Measurements from ENCODE around the gene RAB1B.

The RAB1B gene

DNA sequence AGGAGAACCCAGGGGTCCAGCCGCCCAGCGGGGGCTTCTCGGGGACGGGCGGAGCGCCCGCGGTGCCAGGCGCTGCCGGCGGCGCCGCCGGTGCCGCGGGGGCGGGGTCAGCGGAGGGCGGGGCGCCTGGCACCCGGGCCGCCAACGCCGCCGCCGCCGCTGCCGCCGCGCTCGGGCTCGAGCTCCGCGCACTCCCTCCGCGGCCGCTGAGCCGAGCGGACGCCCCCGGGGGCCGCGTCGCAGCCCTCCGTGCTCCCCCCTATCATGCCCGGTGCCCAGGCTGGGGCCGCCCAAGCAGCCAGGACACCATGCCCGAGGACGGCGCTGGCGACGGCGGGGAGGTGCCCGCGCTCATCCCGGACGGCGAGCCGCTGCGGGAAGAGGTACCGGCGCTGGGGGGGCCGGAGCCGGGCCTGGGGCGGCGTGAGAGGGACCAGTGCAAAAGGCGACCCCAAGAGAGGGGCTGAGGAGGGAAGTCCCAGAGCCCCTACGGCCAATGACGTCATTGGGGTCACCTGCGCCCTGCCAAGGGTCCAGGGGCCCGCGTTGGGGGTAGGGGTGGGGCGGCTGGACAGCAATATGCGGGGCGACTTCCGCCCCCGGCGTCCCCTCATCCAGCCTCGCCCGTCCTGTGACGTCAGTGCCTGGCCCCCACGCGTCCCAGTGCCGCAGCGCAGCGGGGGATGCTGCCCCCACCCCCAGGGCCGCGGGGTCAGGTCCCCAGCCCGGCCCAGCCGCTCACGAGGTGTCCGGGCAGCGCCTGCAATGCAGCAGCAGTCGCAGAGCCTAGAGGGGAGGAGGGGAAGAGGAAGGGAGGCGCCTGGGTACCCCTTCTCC lies 23.5 kb downstream of the RAB1B start, which contains the start of gene TMEM151A:
Gene TMEM151A, plus strand, starts transcription at position 189 of the 837 bp plus-strand sequence. Its CDS starts 120 bp downstream, at position 309.
- no peak for DNase-seq (ENCODE audit: low read depth)
- TF ChIP-seq, protein P1, sequence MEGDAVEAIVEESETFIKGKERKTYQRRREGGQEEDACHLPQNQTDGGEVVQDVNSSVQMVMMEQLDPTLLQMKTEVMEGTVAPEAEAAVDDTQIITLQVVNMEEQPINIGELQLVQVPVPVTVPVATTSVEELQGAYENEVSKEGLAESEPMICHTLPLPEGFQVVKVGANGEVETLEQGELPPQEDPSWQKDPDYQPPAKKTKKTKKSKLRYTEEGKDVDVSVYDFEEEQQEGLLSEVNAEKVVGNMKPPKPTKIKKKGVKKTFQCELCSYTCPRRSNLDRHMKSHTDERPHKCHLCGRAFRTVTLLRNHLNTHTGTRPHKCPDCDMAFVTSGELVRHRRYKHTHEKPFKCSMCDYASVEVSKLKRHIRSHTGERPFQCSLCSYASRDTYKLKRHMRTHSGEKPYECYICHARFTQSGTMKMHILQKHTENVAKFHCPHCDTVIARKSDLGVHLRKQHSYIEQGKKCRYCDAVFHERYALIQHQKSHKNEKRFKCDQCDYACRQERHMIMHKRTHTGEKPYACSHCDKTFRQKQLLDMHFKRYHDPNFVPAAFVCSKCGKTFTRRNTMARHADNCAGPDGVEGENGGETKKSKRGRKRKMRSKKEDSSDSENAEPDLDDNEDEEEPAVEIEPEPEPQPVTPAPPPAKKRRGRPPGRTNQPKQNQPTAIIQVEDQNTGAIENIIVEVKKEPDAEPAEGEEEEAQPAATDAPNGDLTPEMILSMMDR (conservative IDR thresholded peaks at IDR 0.05; ENCODE audit: control insufficient read depth, insufficient read depth, low read depth, low read length), result no peak
- H3K4me3 ChIP-seq (ENCODE audit: control insufficient read depth, low read depth, low read length), result no peak within 1 kb of the TSS

DNA sequence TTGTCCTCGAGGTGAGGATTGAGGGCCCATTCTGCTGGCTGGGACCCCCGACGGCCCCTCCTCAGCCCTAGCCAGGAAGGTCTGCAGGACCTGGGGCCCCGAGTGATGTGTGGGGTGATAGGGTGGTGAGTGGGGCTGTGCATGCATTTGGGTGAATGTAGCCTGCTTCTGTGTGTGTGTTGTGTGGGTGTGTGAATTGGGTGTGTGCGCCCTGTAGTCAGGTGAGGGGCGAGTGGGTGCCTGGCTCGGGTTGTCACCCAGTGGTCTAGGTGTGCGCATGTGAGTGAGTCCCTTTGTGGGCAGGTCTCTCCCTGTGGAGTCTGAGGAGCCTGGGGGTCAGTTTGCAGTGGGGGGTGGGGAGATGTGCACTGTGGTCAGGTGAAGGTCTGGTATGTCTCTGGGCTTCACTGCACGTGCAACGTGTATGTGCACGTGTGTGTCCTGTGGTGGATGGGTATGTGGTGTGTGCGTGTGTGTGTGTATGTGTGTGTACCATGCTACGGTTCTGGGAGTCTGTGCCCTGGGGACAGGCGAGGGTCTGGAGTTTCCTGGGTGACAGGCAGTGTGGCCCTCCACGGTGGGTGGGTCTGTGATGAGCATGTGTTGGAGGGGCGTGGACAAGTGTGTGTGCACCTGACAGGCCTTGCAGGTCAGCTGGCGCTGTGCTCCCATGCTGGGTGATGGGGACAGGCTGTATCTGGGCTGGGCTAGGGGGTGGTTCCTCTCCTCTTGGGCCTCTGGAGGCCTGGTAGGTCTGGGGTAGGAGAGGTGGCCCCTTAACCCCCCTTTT lies 24.3 kb downstream of the RAB1B start:
- no peak for DNase-seq (ENCODE audit: low read depth)
- TF ChIP-seq, protein P1 (conservative IDR thresholded peaks at IDR 0.05; ENCODE audit: control insufficient read depth, insufficient read depth, low read depth, low read length), result no peak
- no peak overlapping the region for H3K4me3 ChIP-seq (ENCODE audit: control insufficient read depth, low read depth, low read length)

DNA sequence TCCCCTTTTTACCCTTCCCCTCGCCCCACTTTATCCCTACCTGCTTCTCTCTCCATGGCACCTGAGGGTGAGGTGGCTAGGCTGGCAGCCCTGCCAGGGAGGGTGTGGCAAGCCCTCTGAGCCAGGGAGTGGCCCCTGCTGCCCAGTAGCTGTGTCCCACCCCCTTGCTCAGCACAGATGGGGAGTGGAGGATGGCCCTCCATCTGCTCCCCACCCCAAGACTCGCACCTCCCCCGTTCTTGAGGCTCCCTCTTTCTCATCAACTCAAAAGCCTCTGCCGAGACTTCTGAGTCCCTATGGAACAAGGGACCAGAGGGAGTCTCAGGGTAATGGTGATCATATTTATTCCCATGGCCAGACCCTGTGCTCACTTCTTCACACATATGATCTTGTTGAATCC lies 24.9 kb downstream of the RAB1B start:
- TF ChIP-seq, protein P1 (conservative IDR thresholded peaks at IDR 0.05; ENCODE audit: control insufficient read depth, insufficient read depth, low read depth, low read length), result no peak
- H3K4me3 ChIP-seq (ENCODE audit: control insufficient read depth, low read depth, low read length), result no peak overlapping the region
- no peak for DNase-seq (ENCODE audit: low read depth)

DNA sequence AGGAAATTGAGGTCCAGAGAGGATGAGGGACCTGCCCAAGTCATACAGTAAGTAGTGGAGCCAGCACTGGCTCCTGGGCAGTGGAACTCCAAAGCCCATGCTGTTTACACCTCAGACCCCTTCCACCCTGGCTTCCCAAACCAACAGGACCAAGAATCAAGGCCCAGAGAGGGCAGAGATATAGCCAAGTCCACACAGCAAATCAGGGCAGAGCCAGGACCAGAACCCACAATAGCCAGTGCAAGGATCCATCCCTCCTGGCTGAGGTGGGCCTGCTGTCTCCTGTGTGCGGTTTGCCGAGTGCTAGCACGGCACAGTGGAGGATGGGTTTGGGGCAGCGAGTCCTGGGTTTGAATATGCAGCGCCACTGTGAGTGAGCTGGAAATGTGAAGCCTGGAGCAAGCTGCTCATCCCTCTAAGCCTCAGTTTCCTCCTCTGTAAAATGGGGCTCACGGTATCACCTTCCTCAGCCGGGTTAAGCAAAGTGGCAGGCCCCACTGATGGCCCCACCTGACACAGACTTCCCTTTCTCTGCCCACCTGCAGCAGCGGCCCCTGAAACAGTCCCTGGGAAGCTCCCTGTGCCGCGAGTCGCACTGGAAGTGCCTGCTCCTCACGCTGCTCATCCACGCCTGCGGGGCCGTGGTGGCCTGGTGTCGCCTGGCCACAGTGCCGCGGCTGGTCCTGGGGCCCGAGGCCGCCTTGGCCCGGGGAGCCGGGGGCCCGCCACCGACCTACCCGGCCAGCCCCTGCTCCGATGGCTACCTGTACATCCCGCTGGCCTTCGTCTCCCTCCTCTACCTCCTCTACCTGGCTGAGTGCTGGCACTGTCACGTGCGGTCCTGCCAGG lies 25.6 kb downstream of the RAB1B start:
- no peak overlapping the region for H3K4me3 ChIP-seq (ENCODE audit: control insufficient read depth, low read depth, low read length)
- TF ChIP-seq, protein P1 (conservative IDR thresholded peaks at IDR 0.05; ENCODE audit: control insufficient read depth, insufficient read depth, low read depth, low read length), result no peak
- no peak for DNase-seq (ENCODE audit: low read depth)

DNA sequence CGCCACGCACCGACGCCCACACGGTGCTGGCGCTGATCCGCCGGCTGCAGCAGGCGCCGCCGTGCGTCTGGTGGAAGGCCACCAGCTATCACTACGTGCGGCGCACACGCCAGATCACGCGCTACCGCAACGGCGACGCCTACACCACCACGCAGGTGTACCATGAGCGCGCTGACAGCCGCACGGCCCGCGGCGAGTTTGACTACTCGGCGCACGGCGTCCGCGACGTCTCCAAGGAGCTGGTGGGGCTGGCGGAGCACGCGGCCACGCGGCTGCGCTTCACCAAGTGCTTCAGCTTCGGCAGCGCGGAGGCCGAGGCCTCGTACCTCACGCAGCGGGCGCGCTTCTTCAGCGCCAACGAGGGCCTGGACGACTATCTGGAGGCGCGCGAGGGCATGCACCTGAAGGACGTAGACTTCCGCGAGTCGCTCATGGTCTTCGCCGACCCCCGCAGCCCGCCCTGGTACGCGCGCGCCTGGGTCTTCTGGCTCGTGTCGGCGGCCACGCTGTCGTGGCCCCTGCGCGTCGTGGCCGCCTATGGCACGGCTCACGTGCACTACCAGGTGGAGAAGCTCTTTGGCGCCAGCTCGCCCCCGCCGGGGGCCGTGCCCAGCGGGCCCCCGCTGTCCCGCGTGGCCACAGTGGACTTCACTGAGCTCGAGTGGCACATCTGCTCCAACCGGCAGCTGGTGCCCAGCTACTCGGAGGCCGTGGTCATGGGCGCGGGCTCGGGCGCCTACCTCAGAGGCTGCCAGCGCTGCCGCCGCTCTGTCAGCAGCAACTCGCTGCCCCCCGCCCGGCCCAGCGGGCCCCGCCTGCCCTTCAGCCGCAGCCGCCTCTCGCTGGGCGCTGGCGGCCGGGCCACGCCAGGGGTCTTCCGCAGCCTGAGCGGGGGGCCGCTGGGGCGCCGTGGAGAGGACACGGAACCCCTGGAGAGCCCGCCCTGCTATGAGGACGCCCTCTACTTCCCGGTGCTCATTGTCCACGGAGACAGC lies 26.5 kb downstream of the RAB1B start:
- TF ChIP-seq, protein P1 (conservative IDR thresholded peaks at IDR 0.05; ENCODE audit: control insufficient read depth, insufficient read depth, low read depth, low read length), result no peak
- no peak overlapping the region for H3K4me3 ChIP-seq (ENCODE audit: control insufficient read depth, low read depth, low read length)
- DNase-seq (ENCODE audit: low read depth), result no peak

Measured in fibroblast of mammary gland (primary cell).